Measurements from ENCODE around the gene FAM13A.
"Not testable (repeated sequence)": the region's sequence is repeated elsewhere in the genome, so short reads cannot be mapped to it uniquely, and the experiment has no call there.

Gene FAM13A

DNA sequence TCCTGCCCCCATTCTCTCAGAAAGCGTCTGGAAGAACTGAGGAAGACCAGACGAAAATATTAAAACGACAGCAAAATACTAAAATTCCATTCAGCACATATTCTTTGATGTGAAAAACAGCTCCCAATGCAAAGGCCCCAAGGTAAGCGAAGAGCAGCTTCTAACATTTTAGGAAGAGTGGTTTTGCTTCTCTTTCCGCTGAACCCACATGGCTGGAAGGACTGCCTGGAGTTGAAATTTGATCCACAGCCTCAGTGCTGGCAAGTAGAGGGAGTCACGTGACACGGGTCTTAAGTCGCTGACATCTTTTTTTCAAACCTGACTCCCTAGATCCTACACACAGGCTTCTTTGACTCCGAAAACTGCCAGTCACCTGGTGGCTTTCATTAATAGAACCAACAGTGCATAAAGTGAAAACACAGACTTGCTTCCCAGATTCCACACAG, at the start of gene FAM13A:
FAM13A (minus strand) TSS at position 233 of the 446 bp plus-strand sequence; CDS start at position 12, 221 bp downstream.
- DNase-seq (ENCODE audit: low spot score): peak; percentile 85

DNA sequence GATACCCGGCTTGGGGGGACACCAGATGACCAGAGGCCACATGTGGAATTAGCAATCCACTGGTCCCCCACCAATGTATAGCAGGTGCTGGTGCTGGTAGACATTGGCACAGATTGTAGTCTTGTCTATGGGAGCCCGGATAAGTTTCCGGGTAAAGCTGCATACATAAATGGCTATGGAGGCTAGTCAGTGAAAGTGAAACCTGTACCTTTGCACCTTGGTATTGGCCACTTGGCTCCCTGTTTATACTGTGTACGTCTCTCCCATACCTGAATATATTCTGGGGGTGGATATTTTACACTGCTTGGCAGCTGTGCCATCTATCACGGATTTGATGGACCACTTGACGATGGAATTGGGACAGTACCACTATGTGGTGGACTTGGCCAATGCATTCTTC, 48.7 kb upstream of the FAM13A start:
- no peak for DNase-seq (ENCODE audit: low spot score)

DNA sequence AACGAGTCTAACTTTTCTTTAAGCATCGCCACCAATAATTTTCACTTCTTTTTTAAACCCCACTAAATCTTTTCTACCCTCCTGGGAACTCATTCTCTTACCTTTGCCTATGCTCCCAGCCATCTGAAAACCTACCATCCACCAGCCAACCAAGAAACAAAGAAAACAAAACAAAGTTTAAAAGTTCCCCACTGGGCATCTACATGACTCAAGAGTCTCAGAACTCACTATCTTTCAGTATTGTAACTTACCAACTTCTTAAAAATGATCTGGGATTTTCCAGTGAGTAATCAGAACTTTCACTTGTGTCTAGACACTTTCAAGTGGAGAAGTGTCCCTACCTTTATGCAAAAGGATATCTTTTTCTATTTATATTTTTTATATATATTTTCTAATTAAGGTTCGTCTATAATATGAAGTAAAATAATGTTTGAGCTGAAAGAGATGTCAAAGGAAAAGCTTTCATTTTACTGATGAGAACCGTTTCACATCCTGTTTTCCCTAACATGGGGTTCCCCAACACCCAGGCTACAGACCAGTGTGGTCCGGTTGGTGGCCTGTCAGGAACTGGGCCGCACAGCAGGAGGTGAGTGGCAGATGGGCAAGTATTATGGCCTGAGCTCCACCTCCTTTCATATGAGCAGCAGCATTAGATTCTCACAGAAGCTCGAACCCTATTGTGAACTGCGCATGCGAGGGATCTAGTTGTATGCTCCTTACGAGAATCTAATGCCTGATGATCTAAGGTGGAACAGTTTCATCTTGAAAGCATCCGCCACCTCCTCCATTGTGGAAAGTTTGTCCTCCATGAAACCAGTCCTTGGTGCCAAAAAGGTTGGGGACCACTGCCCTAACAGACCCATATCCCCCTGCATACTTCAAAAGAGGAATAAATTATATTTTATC, 44.5 kb upstream of the FAM13A start:
- no peak for DNase-seq (ENCODE audit: low spot score)

- DNase-seq (ENCODE audit: low spot score): no peak
These were observed 43.9 kb upstream of the FAM13A start for GRCh38 chr4:89100853-89101252.

GRCh38 chr4:89099471-89099870, 42.5 kb upstream of the FAM13A start:
- no peak for DNase-seq (ENCODE audit: low spot score)

DNA sequence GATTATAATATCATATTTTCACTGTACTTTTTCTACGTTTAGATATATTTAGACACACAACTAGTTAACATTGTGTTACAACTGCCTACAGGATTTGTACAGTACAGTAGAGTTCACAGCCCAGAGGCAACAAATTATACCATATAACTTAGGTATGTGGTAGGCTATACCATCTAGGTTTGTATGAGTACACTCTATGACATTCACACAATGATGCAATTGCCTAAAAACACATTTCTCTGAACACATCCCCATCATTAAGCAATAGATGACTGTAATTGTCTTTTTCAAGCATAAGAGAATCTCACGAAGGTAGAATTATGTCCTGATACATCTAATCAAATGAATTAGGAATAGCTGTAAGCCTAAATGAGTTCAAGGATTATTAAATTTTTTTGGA, 42.0 kb upstream of the FAM13A start:
- no peak for DNase-seq (ENCODE audit: low spot score)

GRCh38 chr4:89078300-89078699, 21.3 kb upstream of the FAM13A start:
- no peak for DNase-seq (ENCODE audit: low spot score)

- no peak for DNase-seq (ENCODE audit: low spot score)
These were observed 20.8 kb upstream of the FAM13A start for GRCh38 chr4:89077761-89078160.

GRCh38 chr4:89072921-89073320, 15.9 kb upstream of the FAM13A start:
- no peak for DNase-seq (ENCODE audit: low spot score)

DNA sequence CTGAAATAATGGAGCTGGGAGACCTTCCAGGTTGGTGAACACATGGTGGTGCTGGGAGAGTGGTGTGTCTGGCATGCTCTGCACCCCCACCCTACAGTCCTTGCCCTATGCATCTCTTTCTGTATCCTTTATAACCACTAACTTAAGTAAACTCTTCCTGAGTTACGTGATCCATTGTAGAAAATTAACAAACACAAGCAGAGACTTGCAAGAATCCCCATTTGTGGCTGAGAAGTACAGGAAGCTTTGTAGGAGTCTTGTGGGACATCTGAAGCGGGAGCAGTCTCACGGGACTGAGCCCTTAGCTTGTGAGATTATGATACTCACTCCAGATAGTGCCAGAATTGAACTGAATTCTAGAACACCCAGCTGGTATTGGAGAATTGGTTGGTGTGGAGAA, 14.3 kb upstream of the FAM13A start:
- DNase-seq (ENCODE audit: low spot score): no peak

DNA sequence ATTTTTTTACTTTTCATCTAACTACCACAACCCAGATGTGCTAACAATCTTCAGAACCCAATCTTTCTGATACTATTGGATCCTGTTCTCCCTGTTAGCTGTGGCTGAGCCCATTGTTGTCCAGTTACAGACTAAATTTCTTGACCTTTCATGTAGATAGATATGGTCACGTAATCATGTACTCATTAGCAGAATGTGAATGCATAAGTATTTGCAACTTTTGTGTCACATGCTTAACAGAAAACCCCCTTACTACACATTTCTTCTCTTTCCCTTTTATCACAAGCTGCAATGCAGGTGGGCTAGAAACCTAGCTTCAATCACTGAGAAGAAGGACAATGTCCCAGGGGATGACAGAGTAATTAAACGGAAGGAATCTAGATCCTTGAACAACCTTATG, 13.1 kb upstream of the FAM13A start:
- no peak for DNase-seq (ENCODE audit: low spot score)

DNA sequence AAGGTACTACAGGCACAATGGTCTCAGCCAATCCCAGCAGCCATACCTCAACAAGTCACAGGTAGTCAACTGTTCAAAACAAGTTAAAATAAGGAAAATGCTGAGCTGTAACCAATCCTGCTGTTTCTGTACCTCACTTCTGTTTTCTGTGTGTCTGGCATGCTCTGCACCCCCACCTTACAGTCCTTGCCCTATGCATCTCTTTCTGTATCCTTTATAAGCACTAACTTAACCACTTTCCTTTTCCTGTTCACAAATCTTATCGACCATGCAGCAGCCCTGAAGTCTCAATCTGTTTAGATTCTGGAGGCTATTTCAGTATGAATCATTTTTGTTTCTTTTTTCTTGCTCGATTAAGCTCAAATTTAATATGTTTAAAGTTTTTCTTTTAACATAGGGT, 12.5 kb upstream of the FAM13A start:
- DNase-seq (ENCODE audit: low spot score): no peak

- DNase-seq (ENCODE audit: low spot score): no peak
These were observed 10.4 kb upstream of the FAM13A start for GRCh38 chr4:89067417-89067816.

DNA sequence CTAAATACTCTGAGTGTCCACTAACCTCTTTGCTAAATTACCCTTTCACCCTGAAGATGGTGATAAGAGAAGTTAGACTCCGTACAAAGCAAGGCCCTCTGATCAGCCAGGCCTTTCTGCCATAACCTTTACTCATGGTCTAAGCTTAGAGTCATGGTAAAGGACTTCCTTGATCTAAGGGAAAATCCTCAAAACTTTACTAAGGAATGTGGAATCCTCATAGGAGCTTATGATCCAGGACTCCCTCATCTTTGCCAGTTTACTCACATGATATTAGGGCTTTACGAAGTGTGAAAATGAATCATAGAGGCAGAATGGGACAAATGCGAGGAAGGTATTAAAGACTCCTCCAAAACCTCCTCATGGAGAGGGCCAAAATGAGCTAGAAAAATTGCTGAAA, 7.9 kb upstream of the FAM13A start:
- DNase-seq (ENCODE audit: low spot score): no peak

GRCh38 chr4:89057844-89058243, 859 bp upstream of the FAM13A start:
- not testable (repeated sequence) for DNase-seq (ENCODE audit: low spot score)

- DNase-seq (ENCODE audit: low spot score): no peak
These were observed 563 bp downstream of the FAM13A start for GRCh38 chr4:89056292-89056952.

- DNase-seq (ENCODE audit: low spot score): no peak
These were observed 1.6 kb downstream of the FAM13A start for GRCh38 chr4:89055157-89056080.

DNA sequence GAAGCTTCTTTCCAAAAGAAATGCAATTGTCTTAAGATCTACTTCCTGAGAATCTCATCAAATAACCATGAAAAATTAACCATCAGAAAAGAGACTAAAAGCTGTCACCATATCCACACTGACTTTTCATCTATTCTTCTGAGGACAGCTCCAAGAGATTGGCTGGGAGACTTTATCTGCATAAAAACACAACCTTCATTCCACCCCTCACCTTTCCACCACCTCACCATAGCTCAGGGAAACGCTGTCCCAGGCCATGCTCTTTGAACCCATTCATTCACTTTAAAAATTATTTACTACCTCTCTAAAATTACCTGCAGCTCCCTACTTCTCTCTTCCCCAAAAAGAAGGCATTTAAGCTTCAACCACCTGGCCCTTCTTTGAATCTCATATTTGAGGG, 2.4 kb downstream of the FAM13A start:
- no peak for DNase-seq (ENCODE audit: low spot score)

GRCh38 chr4:89049853-89050252, 7.1 kb downstream of the FAM13A start:
- no peak for DNase-seq (ENCODE audit: low spot score)

- no peak for DNase-seq (ENCODE audit: low spot score)
These were observed 7.9 kb downstream of the FAM13A start for GRCh38 chr4:89048906-89049601.

- no peak for DNase-seq (ENCODE audit: low spot score)
These were observed 12.7 kb downstream of the FAM13A start for GRCh38 chr4:89044147-89044900.
